ENCODE data around the gene ARHGAP35. TPM values are rescaled to one million over a fixed set of nuclear protein-coding genes. Genes with fewer than 3 reads are reported as not detected.

ARHGAP35 gene
- total RNA-seq, 1 donor from 2014 or later, result 60.1 TPM

DNA sequence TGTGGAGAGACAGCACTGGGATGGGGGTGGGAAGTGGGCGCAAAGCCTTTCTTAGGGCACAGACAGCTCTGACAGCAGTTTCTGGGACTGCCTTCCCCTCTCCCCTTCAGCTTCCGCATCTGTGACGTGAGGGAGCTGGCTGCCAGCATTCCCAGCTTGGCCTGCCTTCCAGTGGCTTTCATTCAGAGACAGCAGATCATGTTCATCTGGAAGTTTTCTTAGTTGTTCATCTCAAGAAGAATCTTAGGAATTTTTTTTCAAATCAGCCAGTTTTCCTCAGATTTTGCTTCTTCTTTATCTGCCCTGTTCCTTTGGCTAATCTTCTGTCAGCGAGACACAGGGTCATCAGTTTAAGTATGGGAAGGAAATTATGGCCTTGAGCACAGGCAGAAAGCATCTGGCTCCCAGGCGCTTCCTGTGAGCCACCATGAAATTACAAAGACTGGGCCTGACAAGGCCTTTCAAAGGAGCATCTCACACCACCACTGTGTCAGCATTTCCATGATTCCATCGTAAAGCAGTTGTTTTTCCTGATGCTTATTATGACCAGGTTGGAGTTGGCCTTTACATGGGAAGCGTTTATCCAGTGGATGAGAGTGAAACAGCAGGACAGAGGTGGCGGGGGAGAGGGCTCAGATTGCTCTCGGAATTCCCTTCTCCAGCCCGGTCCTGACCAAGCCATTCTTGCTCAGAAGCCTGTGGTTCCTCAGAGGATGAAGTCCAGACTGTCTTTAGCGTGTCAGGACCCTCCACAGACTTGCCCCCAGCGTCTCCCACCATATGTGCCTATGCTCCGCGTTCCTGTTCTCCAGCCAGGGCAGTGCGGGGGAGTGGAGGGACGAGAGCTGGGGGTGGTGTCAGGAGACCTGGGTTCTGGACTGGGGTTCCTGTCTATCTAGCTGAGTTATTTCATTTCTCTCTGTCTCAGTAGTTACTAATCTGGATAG, 43.6 kb downstream of the ARHGAP35 start:
- no peak for DNase-seq (ENCODE audit: low spot score)

DNA sequence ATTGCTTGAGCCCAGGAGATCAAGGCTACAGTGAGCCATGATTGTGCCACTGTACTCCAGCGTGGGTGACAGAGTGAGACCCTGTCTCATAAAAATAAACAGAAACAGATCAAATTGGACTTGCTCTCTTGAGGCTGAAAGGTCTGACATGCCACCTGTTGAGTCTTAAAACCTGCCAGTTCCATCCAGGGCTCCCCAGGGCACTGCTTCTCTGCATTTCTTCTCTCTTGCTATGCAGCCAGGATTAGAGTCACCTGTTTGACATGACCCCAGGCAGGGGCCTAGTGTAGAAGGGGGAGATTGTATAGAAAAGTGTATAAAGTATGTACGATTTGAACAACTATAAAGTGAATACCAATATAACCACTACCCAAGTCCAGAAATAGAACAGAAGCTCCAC, 45.4 kb downstream of the ARHGAP35 start:
- no peak for DNase-seq (ENCODE audit: low spot score)

DNA sequence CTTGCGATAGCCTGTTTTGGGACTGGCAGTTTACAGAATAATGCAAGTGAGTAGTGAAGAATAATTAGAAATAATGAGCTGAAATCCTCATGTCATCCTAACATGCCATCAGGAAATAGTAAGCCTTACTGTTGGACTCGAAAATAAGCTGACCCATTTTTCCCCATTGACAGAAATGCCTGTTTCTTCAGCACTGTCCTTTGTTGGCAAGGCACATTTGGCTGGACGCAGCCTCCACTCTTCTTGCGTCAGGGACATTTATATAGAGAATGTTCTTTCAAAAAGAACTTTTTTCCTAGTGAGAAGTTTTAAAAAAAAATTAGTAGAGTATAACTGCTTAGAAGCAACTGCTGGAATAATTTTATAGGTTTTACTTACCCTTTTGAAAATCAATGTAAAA, 47.1 kb downstream of the ARHGAP35 start:
- no peak for DNase-seq (ENCODE audit: low spot score)

DNA sequence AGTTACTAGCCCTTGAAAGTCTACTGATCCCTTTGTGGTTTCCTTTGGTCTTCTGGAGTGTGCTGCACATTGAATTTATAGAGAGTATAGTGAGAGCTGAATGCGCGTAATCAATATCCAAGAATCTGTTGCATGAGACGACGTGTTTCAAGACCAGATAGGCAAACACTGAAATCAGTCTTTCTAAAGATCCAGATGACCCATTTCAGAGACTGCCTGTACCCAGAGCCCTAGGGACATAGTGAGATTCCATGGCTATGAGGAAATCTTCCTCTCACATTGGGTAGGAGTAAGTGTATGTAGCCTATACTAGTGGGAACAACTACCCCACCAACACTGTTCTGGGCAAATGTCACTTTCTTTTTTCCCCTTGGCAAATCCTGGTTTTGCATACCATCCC, 48.6 kb downstream of the ARHGAP35 start:
- DNase-seq (ENCODE audit: low spot score), result no peak

Other genes starting within 250 kb of the ARHGAP35 start
- gene PTGIR, start 235.9 kb upstream of the ARHGAP35 start, total RNA-seq, result 1.7 TPM
- not detected for gene GNG8, start 224.8 kb upstream of the ARHGAP35 start, total RNA-seq
- gene DACT3, start 199.8 kb upstream of the ARHGAP35 start, total RNA-seq, result 31.0 TPM
- gene PRKD2, start 143.9 kb upstream of the ARHGAP35 start, total RNA-seq, result 61.5 TPM
- 16.3 TPM for gene FKRP, start 114.9 kb upstream of the ARHGAP35 start, total RNA-seq
- gene STRN4, start 114.5 kb upstream of the ARHGAP35 start, total RNA-seq, result 83.9 TPM
- 105 TPM for gene SLC1A5, start 72.4 kb upstream of the ARHGAP35 start, total RNA-seq
- gene AP2S1, start 10.2 kb upstream of the ARHGAP35 start, total RNA-seq, result 125 TPM
- gene NPAS1, start 158.8 kb downstream of the ARHGAP35 start, total RNA-seq, result 0.40 TPM
- gene TMEM160, start 187.6 kb downstream of the ARHGAP35 start, total RNA-seq, result 40.4 TPM

Data from mucosa of gallbladder (tissue), 1 donor.